PFSK-1 (cell line): ENCODE measurements around the gene E2F4.

ENCODE experiments used
- FOXP2 ChIP-seq: optimal IDR thresholded peaks from 2 replicates; pipeline ENCODE3; 2011; ENCODE audit warnings: borderline replicate concordance, control low read depth, inconsistent platforms; ENCODE audit not compliant: insufficient read depth; ENCODE audit errors: extremely low read length, extremely low read depth
- POLR2AphosphoS5 ChIP-seq: IDR thresholded peaks from 2 replicates; pipeline ENCODE4 v1.6.1; 2012; ENCODE audit warnings: low read depth, mild to moderate bottlenecking, control low read depth, low read length, moderate library complexity
- REST ChIP-seq, 2 experiments: IDR thresholded peaks; 2 replicates each; pipeline versions ENCODE4 v1.6.1 to v1.8.0; 2011 to 2012; ENCODE audit warnings: low read depth in 2 of 2, low read length in 2 of 2, control low read depth in 1 of 2, inconsistent platforms in 1 of 2, mild to moderate bottlenecking in 1 of 2, moderate library complexity in 1 of 2; ENCODE audit not compliant: insufficient read depth in 1 of 2
- SIN3A ChIP-seq: IDR thresholded peaks from 2 replicates; pipeline ENCODE4 v1.6.1; 2012; ENCODE audit warnings: mild to moderate bottlenecking, low read length, moderate library complexity, borderline replicate concordance; ENCODE audit not compliant: insufficient read depth
- TAF1 ChIP-seq: IDR thresholded peaks from 2 replicates; pipeline ENCODE4 v1.6.1; 2012; ENCODE audit warnings: low read length, control low read depth, borderline replicate concordance; ENCODE audit not compliant: insufficient read depth

Gene E2F4

GRCh38 chr16:67197704-67198103, 5.7 kb downstream of the E2F4 start:
- TF ChIP-seq TAF1, result no peak
- no peak for TF ChIP-seq REST (IDR thresholded peaks at IDR 0.05; ENCODE audit: insufficient read depth in 1 of 2, low read depth in 2 of 2, low read length in 2 of 2)
- TF ChIP-seq POLR2AphosphoS5, result no peak

GRCh38 chr16:67198238-67198734, 6.3 kb downstream of the E2F4 start:
- TF ChIP-seq SIN3A (no peak), POLR2AphosphoS5 (no peak)

GRCh38 chr16:67199011-67199807, 7.3 kb downstream of the E2F4 start, which contains the start of gene ELMO3:
TSS of gene ELMO3 (plus strand) at chr16:67199131. CDS start at chr16:67199327, 196 bp downstream.
- TF ChIP-seq SIN3A (no peak), FOXP2 (no peak), POLR2AphosphoS5 (no peak), TAF1 (no peak), REST (IDR thresholded peaks at IDR 0.05; ENCODE audit: insufficient read depth in 1 of 2, low read depth in 2 of 2, low read length in 2 of 2) (no peak)

GRCh38 chr16:67199808-67200198, 7.8 kb downstream of the E2F4 start:
- TF ChIP-seq SIN3A, result no peak

- TF ChIP-seq REST (IDR thresholded peaks at IDR 0.05; ENCODE audit: insufficient read depth in 1 of 2, low read depth in 2 of 2, low read length in 2 of 2), result no peak
- TF ChIP-seq POLR2AphosphoS5, result no peak
- no peak for TF ChIP-seq FOXP2
- no peak for TF ChIP-seq SIN3A
- no peak for TF ChIP-seq TAF1
Observed at GRCh38 chr16:67200491-67200890, 8.5 kb downstream of the E2F4 start.

- TF ChIP-seq SIN3A, result no peak
- no peak for TF ChIP-seq REST (IDR thresholded peaks at IDR 0.05; ENCODE audit: insufficient read depth in 1 of 2, low read depth in 2 of 2, low read length in 2 of 2)
- TF ChIP-seq FOXP2, result no peak
Observed at GRCh38 chr16:67201411-67202345, 9.7 kb downstream of the E2F4 start.
